Stimulated activated CD8-positive, alpha-beta memory T cell treated with anti-CD3 and anti-CD28 coated beads, Interleukin-15, amount 100 ng/mL, for 1 hour (primary cell): ENCODE results near the gene ZMYND11.
"Not testable (repeated sequence)": the region's sequence is repeated elsewhere in the genome, so short reads cannot be mapped to it uniquely, and the experiment has no call there.

ENCODE experiments used
- DNase-seq: peaks from one replicate; pipeline ENCODE4 v3.0.0-alpha.2; 2020; ENCODE audit warnings: low read depth

Gene ZMYND11

DNA sequence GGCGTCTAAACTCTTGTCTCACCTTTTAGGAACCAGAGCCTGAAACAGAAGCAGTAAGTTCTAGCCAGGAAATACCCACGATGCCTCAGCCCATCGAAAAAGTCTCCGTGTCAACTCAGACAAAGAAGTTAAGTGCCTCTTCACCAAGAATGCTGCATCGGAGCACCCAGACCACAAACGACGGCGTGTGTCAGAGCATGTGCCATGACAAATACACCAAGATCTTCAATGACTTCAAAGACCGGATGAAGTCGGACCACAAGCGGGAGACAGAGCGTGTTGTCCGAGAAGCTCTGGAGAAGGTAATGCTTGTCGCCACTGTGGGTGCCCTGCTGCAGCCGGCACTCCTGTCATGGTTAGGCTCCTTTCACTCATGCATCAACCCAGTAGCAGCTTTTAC is 113.1 kb downstream of the ZMYND11 start:
- DNase-seq, result no peak

DNA sequence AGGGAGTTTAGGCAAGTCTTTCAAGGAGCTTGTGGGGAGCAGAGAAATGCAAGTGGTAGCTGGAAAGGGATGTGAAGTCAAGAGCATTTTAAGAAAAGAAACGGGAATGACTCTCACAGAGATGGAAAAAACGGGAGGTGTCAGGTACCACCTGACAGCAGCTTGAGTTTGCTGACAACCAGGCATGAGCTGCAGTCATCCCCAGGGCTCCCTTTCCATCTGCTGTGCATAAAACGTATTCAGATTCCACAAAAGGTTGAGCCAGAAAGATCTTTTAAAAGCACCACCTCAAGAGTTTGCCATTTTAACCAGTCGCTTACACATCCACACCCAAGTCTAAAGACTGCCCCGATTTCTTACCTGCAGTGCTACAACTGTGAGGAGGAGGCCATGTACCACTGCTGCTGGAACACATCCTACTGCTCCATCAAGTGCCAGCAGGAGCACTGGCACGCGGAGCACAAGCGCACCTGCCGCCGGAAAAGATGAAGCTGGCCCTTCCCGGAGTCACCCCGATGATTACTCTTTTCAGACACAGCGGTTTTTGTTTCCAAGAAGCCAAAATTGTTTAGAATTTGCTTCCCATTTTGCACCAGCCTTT is 116.8 kb downstream of the ZMYND11 start:
- no peak for DNase-seq

DNA sequence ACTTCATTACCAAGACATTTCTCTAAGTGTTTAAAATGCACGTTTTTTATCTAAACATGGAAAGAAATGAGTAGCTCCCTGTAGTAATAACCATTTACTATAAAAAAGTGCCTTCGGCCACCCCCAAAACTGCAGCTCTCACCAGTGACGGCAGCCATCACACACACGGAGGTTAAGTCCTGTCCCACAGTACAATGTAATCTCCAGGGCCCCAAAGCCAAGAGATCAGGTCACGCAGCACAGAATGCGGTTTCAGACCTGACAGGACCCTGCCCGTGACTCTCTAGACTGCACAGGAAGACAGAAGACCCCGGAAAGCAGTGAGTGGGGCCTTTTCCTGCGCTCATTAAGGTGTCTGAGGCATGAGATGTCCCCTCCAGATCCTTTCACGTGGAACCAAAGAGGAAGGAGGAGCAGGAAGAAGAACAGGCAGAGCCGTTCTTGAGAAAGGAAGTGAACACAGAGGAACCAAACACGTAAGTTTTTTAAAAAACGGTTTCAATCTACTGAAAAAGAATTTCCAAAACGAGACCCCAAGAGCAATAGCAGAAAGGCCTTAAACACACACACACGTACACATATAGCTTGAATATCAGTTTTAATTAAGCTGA is 125.7 kb downstream of the ZMYND11 start:
- no peak for DNase-seq

DNA sequence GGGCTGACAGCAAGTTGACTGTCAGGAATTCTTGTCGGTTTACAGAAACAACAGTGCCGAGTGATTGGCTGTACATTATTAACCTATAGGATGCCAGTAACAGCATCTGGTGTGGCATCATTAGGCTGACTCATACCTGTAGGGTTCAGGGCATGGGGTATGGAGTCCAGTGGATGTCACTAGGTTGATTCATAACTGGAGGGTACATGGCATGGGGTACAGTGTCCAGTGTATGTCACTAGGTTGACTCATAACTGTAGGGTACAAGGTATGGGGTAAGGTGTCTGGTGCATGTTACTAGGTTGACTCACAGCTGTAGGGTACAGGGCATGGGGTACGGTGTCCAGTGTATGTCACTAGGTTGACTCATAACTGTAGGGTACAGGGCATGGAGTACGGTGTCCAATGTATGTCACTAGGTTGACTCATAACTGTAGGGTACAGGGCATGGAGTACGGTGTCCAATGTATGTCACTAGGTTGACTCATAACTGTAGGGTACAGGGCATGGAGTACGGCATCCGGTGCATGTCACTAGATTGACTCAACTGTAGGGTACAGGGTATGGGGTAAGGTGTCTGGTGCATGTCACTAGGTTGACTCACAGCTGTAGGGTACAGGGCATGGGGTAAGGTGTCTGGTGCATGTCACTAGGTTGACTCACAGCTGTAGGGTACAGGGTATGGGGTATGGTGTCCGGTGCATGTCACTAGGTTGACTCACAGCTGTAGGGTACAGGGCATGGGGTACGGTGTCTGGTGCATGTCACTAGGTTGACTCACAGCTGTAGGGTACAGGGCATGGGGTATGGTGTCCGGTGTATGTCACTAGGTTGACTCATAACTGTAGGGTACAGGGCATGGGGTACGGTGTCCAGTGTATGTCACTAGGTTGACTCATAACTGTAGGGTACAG is 129.2 kb downstream of the ZMYND11 start:
- not testable (repeated sequence) for DNase-seq

DNA sequence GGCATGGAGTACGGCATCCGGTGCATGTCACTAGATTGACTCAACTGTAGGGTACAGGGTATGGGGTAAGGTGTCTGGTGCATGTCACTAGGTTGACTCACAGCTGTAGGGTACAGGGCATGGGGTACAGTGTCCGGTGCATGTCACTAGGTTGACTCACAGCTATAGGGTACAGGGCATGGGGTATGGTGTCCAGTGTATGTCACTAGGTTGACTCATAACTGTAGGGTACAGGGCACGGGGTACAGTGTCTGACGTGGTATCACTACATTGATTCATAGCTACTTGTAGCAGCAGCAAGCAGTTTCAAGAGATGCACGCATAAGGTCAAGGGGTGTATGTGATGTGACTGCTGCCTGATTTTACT is 129.8 kb downstream of the ZMYND11 start:
- not testable (repeated sequence) for DNase-seq

DNA sequence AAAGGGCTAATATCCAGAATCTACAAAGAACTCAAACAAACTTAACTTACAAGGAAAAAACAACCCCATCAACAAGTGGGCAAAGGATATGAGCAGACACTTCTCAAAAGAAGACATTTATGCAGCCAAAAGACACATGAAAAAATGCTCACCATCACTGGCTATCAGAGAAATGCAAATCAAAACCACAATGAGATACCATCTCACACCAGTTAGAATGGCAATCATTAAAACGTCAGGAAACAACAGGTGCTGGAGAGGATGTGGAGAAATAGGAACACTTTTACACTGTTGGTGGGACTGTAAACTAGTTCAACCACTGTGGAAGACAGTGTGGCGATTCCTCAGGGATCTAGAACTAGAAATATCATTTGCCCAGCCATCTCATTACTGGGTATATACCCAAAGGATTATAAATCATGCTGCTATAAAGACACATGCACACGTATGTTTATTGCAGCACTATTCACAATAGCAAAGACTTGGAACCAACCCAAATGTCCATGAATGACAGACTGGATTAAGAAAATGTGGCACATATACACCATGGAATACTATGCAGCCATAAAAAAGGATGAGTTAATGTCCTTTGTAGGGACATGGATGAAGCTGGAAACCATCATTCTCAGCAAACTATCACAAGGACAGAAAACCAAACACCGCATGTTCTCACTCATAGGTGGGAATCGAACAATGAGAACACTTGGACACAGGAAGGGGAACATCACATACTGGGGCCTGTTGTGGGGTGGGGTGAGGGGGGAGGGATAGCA is 130.7 kb downstream of the ZMYND11 start:
- DNase-seq, result not testable (repeated sequence)

DNA sequence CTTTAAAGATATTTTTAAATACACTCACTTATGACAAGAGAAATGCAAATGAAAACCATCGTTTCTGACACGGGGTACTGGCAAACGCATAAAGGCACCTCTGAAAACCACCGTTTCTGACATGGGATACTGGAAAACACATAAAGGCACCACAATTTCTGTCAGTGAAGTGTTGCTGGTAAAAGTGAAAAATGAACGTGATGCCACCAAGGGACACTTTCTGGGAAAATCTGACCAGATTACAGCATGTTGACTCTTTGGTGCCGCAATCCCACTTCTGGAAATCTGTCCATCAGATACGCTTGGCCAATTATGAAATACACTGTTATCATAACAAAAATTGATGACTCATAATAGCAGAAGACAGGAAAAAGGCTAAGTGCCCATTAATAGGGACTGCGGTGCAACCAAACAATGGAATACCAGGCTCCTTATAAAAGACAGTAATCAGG is 131.7 kb downstream of the ZMYND11 start:
- no peak for DNase-seq

DNA sequence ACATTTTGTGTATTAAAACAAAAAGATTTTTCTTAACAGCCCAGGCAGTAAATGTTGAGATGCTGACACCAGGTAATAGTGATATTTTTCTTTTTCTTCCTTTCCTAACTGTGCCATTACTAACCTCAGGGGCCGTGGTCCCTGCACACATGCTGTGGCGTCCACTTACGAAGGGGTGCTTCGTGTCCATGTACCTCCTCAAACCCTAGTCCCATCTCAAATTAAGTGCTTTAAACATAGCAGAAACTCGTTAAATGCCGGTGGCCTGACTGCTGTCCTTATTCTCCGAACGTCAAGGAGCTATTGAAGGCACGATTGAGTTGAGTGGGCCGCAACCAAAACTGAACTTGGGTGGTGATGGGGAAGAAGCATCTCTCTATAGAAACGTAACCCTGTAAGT is 132.4 kb downstream of the ZMYND11 start:
- no peak for DNase-seq

DNA sequence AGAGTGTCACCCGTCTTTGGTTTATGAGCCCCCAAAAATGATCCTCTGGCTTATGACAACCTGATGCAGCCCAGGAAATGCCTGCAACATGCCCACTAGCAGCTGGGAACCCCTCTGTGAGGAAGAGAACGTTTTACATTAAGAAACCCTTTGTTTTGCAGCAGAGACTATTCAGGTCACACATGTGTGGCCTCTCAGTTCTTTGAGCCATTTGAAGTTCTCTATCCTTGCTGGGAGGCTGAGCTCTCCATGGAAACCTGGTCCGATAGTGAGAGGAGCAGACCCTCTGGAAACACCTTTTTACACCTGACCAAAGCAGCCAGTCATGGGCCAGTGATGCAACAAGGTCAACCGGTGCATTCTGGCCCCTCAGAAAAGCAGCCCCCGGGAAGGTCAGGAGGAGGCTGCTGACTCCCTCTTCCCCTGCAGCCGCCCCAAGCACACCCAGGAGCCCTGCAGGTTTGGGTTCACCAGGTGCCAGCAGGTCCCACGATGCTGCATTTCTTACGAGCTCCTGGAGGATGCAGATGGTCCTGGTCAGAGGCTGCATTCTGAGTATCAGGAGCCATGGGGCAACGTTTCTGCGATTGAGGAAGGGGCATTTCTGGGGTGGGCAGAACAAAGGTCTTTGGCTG is 134.3 kb downstream of the ZMYND11 start:
- DNase-seq, result no peak

DNA sequence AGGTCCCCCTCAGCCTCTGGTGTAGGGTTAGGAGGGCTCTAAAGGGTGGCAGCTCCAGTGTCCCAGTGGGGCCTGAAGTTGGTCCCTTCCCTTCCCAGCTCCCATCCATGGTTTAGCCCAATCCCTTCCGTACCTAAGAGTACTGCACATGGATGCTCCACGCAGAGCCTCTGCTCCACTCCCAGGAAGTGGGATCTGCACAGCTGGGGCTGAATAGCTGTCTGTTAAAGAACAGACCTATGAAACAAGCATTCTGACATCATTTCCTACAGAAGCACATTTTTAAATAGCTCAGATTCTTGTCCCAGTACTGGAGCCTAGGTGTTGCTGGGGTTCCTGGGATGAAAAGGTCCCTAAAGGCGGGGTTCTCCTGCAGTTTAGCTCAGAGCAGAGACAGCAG is 135.9 kb downstream of the ZMYND11 start:
- DNase-seq, result no peak

DNA sequence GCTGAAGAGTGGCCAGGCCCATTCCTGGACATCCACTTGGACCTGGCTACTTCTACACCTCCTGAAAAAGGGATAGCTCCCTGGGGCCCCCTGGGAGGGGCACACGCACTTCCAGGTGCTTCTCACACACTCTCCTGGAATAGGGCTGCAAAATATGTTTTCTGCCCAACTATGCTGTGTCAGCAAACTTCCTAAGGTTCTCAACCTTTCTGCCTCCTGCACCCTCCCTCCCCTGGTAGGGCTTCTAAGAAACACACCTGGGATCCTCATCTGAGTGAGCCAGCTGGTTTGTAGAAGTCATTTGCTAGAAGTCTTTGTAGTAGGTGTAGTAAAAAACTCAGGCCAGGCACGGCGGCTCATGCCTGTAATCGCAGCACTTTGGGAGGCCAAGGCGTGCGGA is 136.5 kb downstream of the ZMYND11 start:
- DNase-seq, result no peak

DNA sequence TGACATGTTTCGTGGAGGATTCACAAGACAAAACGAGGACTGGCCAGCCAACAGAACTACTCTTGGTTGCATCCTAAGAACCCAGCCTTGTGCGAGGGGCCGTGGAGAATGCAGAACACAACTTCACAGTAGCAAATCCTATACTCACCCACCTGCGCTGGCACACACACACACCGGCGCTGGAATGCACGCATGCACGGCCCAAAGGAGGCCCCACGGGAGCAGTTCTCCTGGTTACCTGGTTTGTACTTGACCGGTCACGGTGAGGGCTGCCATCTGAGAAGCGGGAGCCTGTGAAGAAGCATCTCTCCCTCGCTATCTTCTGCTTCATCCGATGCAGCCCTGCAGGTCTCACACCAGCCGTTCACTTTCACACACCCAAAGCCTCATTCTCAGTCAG is 137.8 kb downstream of the ZMYND11 start:
- no peak for DNase-seq

DNA sequence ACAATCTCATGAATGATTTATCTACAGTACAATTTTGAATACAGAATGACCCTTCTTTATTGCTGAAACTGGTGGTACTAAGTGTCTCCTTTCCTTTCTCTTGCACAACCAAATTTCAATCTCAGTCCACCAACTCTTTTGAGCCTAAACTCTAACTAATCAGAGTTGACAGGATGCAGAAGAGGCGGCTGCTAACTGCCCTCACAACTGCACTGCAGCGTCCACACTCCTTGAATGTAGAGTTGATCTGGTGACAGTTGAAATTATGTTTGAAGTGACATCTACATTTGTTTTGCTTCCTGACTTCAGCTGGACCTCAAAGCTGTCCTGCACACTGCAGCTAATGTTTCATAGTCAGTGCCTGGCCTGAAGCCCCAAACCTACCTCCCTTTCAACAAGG is 139.6 kb downstream of the ZMYND11 start:
- DNase-seq, result no peak

DNA sequence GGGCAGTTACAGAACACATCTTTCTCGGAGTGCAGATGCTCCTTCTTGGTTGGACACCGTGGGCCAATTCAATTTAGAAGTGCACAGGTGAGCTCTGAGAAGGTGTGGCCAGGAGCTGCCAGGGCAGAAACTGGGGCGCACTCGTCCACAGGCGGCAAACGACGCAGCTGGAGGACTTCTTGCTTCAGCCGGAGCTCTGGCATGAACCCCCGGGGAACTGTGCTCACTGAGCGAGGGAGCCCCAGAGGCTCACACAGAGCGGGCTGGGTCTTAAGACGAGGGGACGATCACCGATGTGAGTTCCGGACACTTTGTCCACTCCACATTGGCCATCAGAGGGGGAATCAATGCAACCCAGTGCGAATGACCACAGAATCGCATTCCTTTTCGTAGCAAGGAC is 140.4 kb downstream of the ZMYND11 start:
- no peak for DNase-seq

DNA sequence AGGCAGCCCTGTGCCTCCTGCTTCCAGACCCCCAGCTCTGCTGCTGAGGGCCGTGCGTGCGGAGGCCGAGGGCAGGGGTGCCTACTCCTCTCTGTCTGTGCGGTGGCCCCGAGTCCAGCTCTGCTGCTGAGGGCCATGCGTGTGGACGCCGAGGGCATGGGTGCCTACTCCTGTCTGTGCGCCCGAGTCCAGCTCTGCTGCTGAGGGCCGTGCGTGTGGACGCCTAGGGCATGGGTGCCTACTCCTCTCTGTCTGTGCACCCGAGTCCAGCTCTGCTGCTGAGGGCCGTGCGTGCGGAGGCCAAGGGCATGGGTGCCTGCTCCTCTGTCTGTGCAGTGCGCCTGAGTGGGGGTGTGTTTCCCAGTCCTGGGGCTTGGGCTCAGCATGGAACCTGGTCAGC is 142.7 kb downstream of the ZMYND11 start:
- DNase-seq, result no peak

DNA sequence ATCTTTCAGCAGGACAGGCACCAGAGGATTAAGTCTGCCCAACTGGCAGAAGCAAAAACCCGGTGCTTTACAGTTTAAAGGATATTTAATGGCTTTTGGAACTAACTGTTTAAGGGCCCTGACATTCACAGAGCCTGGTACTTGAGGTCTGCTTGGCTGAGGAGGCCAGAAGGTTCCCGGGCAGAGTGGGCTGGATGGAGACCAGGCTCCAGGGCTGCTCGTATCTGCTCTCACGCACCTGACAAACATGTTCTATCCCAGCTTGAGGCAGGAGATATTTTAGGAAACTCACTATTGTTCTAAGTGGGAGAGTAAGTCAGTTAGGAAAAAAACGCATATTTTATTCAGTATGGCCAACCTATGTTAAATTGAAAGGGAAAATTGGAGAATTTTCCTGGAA is 143.5 kb downstream of the ZMYND11 start:
- no peak for DNase-seq

DNA sequence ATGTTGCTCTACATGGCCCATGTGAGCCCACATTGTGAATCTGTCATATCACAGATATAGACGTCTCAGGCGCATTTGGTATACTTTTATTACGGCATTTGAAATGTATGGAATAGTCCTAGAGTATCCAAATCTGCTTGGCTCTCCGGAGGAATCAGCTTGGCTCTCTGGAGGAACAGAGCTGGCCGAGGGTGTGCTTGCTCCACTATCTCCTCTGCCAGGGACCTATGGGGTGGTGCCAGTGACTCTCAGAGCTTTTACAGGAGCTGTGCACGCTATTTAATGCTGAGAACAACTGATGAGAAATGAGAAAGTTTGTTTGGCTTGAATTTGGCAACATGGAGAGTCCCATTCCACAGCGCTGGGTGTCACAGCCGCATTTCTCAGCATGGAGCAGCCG is 144.0 kb downstream of the ZMYND11 start:
- DNase-seq, result no peak

DNA sequence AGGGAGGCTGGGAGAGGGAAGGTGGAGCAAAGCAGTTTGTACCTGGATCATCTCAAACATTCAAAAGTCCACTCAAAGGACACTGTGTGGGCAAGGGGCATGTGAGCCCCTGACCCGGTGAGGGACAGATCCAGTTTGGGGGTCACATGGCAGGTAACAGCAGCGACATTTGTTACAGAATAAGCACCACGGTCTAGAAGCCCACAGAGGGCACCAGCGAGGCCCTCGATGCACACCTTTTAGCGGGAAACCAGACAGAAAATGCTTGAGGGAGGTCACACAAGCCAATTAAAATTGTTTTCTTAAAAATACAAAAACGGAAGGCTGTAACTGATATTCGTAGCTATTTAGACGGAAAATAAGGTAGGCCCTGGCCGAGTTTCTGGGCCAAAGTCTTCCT is 144.4 kb downstream of the ZMYND11 start:
- DNase-seq, result no peak

DNA sequence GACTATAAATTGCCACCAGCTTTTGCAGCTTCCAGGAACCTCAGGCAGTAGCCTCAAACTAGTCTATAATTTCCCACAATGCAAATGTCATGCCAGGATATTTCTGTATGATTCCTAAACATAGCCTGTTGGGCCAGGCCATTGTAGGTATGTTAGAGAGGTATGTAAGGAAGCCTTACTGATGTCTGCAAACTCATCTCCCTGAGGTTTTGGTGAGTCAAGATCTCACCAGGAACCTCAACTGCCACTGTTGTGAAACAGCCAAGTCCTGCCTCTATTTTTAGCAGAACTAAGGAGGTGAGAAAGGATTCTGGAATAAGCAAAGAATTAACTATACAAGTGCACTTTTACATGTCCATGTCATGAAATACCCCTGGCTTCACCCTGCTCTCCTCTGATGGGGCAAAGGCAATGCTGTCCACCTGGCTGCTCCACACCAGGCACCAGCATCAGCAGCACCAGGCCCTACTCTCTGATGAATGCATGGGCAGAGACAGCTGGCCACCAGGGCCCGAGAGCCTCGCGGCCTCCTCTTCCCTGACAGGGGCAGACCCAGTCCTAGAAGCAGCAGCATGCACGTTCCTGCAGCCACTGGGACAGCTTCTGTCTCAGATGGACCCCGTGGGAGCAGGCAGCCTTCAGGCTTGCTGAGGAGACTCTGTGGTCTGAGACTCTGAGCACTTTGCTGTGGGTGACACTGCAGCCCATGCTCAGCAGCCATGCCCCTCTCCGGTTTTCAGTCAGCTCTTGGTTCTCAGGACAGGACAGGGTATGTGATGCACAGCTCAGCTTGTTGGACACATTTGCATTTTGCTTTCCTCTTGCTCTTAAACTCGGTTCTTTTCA is 147.3 kb downstream of the ZMYND11 start:
- no peak for DNase-seq

DNA sequence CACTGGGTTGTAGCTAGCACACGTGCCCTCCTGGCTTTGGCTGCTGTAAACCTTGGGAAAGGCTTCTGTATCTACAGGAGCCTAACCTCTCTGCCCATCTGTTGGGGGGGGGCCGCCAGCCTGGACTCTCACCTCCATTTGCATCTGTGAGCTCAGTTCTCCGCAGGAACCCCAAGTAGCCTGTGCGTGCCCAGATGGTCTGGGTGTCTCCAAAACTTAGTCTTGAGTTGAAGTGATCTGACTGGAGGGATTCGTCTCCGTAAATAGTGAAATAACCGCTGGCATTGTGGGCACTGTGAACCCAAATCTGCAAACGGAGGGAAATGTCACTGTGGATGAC is 147.9 kb downstream of the ZMYND11 start:
- DNase-seq, result no peak

DNA sequence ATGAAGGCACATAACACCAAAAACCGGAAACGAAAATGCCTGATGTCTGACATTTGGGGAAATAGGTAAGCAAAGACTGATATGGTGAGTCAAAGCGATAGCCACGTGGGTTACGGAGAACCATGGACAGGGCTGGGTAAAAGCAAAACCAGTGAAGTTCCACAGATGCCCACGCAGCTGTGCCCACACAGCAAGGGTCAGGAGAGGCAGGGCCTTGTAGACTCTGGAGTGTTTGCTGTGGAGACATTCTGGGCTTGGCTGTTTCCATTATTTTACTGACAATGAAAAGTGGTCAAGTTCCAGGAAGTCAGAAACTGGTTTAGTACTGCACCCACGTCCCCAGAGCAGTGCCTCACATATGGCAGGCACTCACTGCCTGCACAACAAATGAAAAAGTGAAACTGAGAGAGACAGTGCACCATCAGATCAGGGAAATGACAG is 148.7 kb downstream of the ZMYND11 start:
- DNase-seq, result no peak
